Measurements from ENCODE around the gene C17orf58.
"Not testable (repeated sequence)": the region's sequence is repeated elsewhere in the genome, so short reads cannot be mapped to it uniquely, and the experiment has no call there.

C17orf58 gene

DNA sequence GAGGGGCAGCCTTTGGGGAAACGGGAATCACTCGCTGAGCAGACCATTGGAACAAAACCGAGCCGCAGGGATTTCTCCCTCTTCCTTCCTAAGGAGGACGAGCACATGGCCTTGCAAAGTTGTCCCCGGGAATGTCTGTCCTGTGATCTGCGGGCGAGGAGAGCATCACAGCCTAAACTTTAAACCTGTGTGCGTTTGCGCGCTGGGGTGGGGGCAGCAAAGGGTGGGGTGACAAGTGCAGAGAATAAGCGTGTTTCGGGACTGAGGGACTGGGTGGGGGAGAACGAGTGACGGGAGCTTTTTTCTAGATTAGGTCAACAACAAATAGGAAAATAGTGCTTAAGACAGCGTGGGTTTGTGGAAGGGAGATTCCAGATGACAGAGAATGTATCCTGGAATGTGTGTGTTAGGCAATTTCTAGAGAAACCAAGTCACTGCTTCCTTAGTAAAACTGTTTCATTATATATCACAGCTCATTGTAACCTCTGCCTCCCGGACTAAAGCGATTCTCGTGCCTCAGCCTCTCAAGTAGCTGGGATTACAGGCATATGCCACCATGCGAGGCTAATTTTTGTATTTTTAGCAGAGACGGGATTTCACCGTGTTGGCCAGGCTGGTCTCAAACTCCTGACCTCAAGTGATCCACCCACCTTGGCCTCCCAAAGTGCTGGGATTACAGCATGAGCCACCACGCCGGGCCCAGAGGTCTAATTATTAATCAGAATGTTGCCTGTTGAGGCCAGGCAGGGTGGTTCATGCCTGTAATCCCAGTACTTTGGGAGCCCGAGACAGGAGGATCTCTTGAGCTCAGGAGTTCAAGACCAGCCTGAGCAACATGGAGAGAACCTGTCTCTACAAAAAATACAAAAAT lies at the start of gene C17orf58:
C17orf58 (minus strand) TSS at position 169 of the 871 bp plus-strand sequence. CDS start 271 bp downstream, outside the sequence.
- peak in 1 of 2 donors; percentile 7 for DNase-seq (ENCODE audit: low read depth in 1 of 2, low spot score in 1 of 2)

DNA sequence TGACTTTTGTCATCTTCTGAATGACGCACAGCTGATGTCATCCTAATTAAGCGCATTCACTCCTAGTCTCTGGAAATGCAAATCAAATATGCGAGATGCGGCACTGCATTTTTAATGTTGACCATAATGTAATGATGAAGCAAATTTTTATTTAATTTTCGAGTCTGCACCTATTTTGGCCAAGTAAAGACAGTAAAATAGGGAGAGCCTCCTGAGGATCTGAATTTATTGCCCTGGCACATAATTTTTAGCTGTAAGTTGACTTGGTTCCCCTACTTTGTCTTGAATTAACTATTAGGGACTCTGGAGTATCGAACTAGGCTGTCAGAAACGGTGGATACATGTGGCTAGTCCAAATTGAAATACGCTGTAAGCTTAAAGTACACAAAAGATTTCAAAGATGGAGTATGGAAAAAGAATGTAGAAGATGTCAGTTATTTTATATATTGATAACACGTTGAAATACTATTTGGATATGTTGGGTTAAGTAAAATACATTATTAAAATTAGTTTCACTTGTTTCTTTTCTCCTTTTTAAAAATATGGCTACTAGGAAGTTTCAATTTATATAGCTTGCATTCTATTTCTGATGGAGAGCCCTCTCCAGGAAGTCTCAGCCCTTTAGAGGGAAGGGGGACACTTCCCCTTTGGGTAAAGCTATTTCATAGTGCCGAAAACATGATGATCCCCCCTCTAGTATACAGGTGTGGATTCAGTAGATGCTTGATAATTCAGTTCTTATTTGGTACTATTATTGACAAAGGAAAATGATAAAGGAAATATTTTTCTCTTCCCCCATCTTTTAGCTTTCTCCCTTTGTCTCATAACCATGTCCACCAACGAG lies 40.3 kb upstream of the C17orf58 start:
- no peak for DNase-seq (ENCODE audit: low read depth in 1 of 2, low spot score in 1 of 2)

DNA sequence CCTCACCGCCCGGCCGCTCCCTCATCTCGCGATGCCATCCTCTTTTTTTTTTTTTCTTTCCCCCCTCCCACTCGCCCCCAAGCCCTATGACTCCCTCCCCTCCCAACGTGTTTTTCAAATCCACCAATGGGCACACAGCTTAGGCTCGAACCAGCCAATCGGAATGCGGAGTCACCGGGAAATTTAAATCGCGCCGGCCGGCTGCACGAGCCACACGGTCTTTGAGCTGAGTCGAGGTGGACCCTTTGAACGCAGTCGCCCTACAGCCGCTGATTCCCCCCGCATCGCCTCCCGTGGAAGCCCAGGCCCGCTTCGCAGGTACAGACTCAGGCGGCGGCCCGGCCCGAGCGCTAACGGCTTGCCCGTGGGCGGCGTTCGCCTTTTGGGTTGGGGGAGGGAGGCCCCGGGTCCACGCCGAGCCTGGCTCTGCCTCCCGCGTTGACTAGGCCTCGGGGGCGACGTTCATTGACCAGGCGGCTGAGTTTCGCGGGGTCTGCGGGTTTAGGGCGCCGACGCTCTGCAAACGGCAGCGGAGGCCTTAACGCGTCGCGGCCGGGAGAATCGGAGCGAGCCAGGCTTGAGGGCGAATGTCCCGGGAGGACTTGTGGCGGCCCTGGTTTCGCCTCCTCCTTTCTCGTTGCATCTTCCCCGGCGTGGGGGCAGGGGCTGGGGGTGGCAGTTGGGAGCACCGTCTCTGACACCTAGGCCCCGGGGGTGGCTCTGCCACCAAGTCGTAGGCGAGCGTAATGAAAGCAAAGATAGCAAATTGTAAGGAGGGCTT lies 39.4 kb upstream of the C17orf58 start, which contains the start of gene KPNA2:
KPNA2 (plus strand) TSS at position 213 of the 781 bp plus-strand sequence. CDS start 1,398 bp downstream, outside the sequence.
- peak; percentile 72 to 90 for DNase-seq (ENCODE audit: low read depth in 1 of 2, low spot score in 1 of 2)

DNA sequence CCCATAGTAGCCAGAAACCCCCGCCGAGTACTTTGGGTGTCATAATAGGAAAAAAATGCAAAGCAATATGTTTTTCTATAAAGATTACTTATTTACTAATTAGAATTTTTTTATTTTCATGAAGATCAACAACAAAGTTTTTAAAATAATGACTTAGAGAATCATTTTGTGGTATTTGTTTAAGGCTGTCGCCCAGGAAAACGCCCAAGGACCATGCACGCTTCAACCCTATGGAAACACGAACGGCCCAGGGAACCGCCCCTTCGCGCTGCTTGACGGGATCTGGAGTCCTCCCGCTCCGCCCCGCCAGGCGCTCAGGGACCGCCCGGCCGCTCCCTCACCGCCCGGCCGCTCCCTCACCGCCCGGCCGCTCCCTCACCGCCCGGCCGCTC lies 38.9 kb upstream of the C17orf58 start:
- peak; percentile 71 to 88 for DNase-seq (ENCODE audit: low read depth in 1 of 2, low spot score in 1 of 2)

DNA sequence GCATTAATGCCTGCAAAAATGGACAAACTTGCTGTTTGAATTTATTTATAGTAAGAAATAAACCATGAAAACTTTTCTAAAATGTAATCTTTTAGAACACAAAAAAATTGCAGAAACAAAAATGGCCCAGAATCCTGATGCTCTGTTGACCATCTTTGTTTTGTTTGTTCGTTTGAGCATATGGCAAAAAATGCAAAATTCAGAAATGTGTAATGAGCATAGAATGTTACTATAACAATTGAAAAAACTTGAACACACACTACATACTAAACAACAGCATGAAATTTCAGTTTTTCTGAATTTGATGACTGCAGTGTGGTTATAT lies 38.1 kb upstream of the C17orf58 start:
- no peak for DNase-seq (ENCODE audit: low read depth in 1 of 2, low spot score in 1 of 2)

DNA sequence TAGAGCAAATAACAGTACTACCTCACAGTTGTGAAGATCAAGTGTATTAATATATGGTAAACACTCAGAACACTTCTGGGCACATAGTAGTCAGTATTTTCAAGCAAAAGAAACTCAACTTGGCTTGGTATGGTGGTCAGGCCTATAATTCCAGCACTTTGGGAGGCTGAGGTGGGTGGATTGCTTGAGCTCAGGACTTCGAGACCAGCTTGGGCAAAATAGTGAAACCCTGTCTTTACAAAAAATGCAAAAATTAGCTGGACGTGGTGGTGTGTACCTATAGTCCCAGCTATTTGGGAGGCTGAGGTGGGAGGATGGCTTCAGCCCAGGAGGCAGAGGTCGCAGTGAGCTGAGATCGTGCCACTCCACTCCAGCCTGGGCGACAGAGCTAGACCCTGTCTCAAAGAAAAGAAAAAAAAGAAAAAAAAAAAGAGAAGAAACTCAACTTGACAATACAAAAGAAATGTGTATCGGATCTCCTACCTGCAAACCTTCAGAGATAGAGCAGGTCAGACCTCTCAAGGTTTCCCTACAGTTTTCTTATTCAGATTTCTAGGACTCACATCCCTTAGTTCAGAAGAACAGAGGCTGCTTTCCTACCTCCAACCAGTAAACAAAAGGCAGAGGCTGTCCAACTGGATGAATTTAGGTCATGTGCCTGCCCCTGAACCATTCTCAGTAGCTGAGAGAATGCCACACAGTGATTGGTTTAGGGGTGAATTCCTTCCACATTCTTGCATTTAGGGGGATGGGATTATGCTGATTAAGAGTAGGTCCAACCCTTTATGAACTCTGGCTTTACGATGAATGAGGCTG lies 37.6 kb upstream of the C17orf58 start:
- DNase-seq (ENCODE audit: low read depth in 1 of 2, low spot score in 1 of 2) = no peak

DNA sequence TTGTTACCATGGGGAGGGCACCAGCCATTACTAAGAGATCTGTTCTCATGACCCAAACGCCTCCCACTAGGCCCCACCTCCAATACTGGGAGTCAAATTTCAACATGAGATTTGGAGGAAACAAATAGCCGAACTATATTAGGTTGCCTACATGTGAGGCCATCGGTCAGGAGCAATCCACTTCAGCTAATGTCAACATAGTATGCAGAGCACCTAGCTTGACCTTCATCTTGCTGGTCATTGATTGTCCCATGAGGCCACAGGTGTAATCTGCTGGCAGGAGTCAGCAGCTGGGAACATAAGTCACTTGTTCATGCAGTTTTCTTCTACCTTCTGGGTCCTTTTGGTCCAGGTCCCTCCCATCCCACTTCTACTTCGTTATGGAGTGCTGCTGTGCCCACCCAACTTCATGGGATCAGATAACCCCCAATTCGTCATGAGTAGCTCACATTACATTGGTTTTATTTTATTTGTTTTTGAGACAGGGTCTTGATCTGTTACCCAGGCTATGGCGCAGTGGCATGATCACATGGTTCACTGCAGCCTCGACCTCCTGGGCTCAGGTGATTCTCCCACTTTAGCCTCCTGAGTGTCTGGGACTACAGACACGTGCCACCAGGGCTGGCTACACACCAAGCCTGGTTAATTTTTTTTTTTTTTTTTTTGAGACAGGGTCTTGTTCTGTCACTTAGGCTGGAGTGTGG lies 33.4 kb upstream of the C17orf58 start:
- no peak for DNase-seq (ENCODE audit: low read depth in 1 of 2, low spot score in 1 of 2)

DNA sequence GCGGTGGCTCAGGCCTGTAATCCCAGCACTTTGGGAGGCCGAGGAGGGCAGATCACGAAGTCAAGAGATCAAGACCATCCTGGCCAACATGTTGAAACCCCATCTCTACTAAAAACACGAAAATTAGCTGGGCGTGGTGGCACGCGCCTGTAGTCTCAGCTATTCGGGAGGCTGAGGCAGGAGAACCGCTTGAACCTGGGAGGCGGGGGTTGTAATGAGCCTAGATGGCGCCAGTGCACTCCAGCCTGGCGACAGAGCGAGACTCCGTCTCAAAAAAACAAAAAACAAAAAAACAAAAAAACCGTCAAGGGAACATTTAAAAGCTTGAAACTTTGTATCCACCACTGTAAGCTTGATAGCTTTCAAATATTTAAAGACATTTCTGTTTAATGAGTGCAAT lies 26.3 kb upstream of the C17orf58 start:
- not testable (repeated sequence) for DNase-seq (ENCODE audit: low read depth in 1 of 2, low spot score in 1 of 2)

DNA sequence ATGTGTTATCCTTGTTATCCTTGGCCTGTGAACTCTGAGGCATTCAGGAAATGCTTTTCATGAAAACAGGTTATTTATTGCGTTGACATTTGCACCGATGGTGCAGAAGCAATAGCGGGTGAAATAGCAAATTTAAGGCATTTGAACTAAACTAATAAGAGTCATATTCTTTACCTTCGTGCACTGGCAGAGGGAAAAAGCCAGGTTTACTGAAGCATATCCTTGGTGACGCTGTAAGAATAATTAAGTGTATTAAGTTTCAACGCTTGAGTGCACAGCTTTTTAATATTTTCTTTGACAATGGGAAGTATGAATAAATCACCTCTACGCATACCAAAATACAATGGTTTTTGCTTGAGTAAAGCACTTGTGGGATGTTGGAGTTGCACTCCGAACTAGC lies 25.7 kb upstream of the C17orf58 start:
- no peak for DNase-seq (ENCODE audit: low read depth in 1 of 2, low spot score in 1 of 2)

DNA sequence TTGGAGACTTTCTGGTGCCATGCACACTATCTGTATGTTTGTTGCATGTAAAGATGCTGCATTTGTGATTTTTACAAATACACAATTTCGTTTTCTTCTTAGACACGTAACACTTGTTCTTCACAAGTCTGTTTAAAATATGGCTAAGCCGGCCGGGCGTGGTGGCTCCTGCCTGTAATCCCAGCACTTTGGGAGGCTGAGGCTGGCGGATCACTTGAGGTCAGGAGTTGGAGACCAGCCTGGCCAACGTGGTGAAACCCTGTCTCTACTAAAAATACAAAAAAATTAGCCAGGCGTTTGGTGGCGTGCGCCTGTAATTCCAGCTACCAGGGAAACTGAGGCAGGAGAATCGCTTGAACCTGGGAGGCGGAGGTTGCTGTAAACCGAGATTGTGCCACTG lies 24.5 kb upstream of the C17orf58 start:
- not testable (repeated sequence) for DNase-seq (ENCODE audit: low read depth in 1 of 2, low spot score in 1 of 2)

DNA sequence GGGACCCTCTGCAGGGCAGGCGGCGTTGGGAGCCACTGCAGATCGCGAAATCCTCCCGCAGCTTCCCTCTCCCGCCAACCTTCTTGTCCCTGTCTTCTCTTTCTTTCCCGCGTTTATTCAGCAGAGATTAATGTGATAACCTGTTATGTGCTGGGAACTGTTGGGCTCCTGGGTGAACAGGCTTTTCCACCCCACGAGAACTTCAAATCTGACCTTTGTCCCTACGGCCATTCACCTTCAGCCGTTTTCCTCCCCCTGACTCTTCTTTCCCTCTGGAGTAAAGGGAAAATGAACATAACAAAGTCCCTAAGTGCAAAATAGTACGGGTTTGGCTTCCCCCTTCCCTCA lies 24.1 kb upstream of the C17orf58 start:
- no peak for DNase-seq (ENCODE audit: low read depth in 1 of 2, low spot score in 1 of 2)

DNA sequence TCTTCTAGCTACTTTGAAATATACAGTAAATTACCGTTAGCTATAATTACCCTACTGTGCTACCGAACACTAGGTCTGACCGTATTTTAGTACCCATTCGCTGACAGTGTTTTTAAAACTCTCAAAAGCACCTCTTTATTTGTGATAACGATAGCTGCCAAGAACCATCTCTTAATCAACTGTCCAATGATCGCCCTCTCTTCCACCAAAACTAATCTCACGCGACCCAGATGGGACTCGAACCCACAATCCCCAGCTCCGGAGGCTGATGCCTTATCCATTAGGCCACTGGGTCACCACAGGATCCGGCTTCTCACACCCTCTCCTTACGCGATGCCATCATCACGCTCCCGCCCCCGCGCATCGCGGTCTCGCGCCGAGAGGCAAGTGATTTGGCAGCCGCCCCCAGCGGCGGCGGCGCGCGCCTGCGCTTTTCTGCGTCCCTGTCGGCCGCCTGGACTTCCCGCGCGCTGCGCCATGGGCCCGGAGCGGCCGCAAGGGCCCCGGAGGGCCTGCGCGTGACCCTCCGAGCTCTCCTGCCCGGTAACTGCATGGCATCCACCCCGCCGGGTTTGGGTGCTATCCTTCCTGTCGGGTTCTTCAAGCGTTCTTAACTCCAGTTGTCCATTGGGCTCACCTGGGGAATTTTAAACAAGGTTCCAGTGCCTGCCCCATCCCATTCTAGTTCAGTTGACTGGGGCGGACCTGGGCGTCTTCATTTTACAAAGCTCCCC lies 23.6 kb upstream of the C17orf58 start:
- peak; percentile 98 to 100 for DNase-seq (ENCODE audit: low read depth in 1 of 2, low spot score in 1 of 2)

DNA sequence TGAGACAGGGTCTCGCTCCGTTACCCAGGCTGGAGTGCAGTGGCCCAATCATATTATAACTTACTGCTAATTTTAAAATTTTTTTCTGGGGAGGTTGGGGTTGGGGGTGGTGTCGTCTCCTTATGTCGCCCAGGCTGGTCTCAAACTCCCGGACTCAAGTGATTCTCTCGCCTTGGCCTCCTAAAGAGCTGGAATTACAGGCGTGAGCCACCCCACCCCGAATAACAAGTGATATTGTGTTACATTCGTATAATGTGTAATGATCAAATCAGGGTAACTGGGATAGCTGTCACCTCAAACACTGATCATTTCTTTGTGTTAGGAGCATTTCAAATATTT lies 23.0 kb upstream of the C17orf58 start:
- no peak for DNase-seq (ENCODE audit: low read depth in 1 of 2, low spot score in 1 of 2)

DNA sequence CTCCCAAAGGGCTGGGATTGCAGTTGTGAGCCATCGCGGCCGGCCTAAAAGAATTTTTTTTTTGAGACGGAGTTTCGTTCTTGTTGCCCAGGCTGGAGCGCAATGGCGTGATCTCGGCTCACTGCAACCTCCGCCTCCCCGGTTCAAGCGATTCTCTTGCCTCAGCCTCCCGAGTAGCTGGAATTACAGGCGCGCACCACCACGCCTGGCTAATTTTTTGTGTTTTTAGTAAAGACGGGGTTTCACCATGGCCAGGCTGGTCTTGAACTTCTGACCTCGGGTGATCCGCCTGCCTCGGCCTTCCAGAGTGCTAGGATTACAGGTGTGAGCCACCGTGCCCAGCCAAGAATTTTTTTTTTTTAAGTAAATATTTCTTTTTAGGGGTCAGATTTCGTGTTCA lies 22.2 kb upstream of the C17orf58 start:
- DNase-seq (ENCODE audit: low read depth in 1 of 2, low spot score in 1 of 2) = not testable (repeated sequence)

DNA sequence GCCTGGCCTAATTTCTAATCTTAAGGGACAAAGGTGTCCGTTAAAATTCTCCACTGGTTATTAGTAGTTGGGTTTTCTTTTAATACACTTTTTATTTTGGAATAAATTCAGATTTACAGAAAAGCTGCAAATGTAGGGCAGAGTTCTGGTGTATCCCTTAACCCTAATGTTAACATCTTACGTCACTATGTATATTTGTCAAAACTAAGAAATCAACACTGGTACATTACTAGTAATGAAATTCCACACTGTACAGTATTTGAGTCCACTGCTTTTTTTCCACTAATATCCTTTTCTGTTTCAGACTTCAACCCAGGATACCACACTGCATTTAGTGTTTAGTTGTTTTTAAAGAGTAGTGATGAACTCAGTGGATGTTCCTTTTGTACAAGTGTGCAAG lies 20.6 kb upstream of the C17orf58 start:
- no peak for DNase-seq (ENCODE audit: low read depth in 1 of 2, low spot score in 1 of 2)

DNA sequence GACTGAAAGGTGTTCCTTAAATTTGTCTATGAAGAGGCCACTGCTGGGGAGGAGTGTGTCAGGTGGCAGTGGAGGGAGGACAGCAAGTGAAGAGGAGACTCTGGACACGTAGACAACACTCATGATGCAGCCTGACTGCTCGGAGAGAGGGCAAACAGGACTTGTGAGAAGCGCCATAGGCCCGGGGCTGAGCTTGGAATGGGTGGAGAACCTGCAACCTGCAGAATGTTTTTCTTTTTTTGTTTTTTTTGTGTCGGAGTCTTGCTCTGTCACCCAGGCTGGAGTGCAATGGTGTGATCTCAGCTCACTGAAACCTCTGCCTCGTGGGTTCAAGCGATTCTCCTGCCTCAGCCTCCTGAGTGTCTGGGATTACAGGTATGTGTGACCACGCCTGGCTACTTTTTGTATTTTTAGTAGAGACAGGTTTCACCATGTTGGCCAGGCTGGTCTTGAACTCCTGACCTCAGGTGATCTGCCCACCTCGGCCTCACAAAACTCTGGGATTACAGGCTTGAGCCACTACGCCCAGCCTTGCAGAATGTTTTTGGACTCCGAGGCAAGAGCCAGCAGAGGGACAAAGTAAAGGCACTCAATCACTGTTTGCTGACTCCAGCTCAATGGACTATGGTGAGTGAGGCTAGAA lies 18.9 kb upstream of the C17orf58 start:
- no peak for DNase-seq (ENCODE audit: low read depth in 1 of 2, low spot score in 1 of 2)

DNA sequence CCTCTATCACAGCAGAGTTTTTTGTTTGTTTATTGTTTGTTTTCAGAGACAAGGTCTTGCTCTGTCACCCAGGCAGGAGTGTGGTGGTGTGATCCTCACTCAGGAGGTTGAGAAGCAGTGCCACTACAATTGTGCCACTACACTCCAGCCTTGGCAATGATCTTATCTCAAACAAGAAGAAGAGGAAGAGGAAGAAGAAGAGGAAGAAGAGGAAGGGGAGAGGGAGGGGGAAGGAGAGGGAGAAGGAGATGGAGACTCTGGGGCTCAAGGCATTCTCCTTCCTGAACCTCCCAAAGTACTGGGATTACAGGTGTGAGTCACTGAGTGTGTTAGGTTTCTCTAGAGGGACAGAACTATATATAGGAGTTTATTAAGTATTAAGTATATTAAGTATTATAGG lies 17.1 kb upstream of the C17orf58 start:
- DNase-seq (ENCODE audit: low read depth in 1 of 2, low spot score in 1 of 2) = no peak

DNA sequence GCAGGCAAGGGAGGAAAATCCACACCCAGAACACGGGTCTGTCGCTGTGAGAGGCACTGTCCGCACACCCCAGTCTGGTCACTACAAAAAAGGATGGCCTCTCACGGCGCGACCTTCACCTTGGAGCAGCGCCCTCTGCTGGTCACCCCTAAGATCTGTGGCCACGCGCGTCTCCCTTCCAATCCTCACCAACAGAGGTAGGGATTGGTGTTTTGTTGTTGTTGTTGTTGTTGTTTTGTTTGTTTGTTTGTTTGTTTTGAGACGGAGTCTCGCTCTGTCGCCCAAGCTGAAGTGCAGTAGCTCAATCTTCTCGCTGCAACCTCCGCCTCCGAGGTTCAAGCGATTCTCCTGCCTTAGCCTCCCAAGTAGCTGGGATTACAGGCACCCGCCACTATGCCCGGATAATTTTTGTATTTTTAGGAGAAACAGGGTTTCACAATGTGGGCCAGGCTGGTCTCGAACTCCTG lies 15.0 kb upstream of the C17orf58 start:
- DNase-seq (ENCODE audit: low read depth in 1 of 2, low spot score in 1 of 2) = peak; percentile 32 to 42

DNA sequence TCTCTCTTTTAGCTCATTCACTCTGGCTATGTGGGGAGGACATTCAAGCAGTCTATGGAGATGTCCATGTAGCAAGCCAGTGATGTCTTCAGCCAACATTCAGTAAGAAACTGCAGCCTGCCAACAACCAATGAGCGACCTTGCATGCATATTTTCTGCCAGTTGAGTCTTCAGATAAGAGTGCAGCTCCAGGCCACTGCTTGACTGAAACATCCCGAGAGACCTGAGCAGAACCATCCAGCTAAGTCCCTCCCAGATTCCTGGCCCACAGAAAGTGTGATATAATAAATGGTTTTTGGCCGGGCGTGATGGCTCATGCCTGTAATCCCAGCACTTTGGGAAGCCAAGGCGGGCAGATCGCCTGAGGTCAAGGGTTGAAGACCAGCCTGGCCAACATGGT lies 10.5 kb upstream of the C17orf58 start:
- DNase-seq (ENCODE audit: low read depth in 1 of 2, low spot score in 1 of 2) = no peak

All from activated CD4-positive, alpha-beta T cell treated with anti-CD3 and anti-CD28 coated beads, Interleukin-2, amount 50 U/mL, for 24 hours (primary cell).